T-helper 22 cell (primary cell): ENCODE results near the gene HSD17B13.

ENCODE experiments used
- DNase-seq: peaks from one replicate; pipeline ENCODE4 v3.0.0-alpha.2; 2020; ENCODE audit warnings: low read depth

HSD17B13 gene

DNA sequence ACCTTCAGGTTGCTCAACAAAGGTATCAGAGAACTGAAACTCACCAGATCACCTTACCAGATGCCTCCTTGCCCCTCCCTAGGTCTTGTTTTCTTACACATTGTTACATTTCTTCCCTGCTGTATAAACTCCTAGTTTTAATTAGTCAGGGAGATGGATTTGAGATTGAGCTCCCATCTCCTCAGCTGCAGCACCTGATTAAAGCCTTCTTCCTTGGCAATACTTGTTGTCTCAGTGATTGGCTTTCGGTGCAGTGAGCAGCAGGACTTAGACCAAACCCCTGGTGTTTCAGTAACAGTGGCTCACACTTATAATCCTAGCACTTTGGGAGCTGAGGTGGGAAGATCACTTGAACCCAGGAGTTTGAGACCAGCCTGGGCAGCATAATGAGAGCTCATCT is 59.8 kb downstream of the HSD17B13 start:
- no peak for DNase-seq

DNA sequence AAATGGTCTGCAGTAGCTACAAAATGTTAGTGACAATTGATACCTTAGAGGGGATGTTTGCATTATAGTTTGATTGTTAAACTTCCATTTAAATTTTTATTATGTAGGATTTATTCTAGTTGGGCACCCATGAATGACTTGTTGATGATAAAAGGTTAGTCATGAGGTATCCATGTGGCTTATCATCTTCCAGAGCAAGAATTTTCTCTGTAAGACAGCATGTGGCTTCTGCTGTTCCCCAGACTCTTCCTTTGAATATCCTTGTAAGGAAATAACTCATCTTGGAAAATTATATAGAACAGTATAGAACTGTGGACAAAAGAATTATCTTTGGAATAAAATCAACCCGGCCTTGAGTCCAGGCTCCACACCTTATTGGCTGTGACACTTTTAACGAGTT is 62.2 kb downstream of the HSD17B13 start:
- DNase-seq = no peak

GRCh38 chr4:87258677-87259076 is 64.0 kb downstream of the HSD17B13 start:
- no peak for DNase-seq

- DNase-seq = no peak
Measured at GRCh38 chr4:87257523-87257922, 65.2 kb downstream of the HSD17B13 start.

- no peak for DNase-seq
Measured at GRCh38 chr4:87255755-87256154, 66.9 kb downstream of the HSD17B13 start.
